GM12891 (cell line): ENCODE data around the gene MED1.

ENCODE experiments used
- PAX5 ChIP-seq: IDR thresholded peaks from 2 replicates; pipeline ENCODE4 v1.6.1; 2011; ENCODE audit warnings: low read length, moderate library complexity, mild to moderate bottlenecking; ENCODE audit not compliant: insufficient read depth, severe bottlenecking
- POLR2A ChIP-seq: IDR thresholded peaks from 2 replicates; pipeline ENCODE4 v1.6.1; 2011; ENCODE audit warnings: low read depth, low read length, control low read depth
- POLR2AphosphoS5 ChIP-seq: IDR thresholded peaks from 2 replicates; pipeline ENCODE4 v1.6.1; 2011; ENCODE audit warnings: low read depth, low read length, control low read depth
- SPI1 ChIP-seq: IDR thresholded peaks from 2 replicates; pipeline ENCODE4 v1.6.1; 2011; ENCODE audit warnings: low read depth, low read length, control low read depth

- TF ChIP-seq POLR2A (no peak), POLR2AphosphoS5 (no peak), PAX5 (no peak), SPI1 (no peak)
Observed at GRCh38 chr17:39483506-39483905, 32.4 kb upstream of the MED1 start.
